ENCODE results near the gene S100A12.

Gene S100A12

DNA sequence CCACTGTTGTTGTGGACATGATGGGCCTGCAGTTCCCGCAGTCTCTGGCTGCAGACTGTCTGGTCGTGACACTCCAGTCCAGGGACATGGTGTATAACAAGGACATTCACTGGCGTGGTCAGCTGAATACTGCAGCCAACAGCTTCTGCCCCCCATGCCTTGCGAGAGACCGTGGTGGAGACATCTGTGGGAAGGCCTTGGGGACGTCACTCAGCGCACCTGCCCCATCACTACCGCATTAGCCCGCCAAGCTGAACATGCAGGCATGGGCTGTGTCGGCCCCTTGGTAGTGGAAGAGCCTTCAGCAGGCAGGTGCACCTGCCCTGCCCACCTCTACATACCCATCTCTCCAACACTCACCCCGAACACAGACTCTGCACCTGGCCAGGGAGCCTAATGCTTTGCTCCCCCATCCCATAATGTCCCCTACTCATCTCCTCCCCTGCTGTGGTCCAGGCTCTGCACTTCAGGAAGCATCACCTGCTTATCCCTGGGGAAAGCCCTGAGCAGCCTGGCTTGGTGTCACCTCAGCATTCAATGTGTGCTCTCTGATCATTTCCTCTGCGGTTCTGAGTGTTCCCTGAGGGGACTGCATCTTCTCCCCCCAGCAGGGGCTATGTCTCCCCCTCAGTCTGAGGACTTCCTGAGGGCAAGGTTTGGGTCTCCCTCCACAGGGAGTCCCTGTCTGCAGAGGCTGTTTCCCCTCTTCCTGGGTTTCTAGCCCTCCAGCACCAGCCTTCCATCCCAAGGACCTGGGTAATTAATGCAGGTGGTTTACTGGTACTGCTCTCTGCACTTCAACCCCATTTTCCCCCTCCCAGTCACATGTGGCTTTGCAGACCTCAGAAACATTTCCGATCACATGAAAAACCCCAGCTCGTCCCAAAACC is 30.0 kb downstream of the S100A12 start:
- TF ChIP-seq, protein P1, sequence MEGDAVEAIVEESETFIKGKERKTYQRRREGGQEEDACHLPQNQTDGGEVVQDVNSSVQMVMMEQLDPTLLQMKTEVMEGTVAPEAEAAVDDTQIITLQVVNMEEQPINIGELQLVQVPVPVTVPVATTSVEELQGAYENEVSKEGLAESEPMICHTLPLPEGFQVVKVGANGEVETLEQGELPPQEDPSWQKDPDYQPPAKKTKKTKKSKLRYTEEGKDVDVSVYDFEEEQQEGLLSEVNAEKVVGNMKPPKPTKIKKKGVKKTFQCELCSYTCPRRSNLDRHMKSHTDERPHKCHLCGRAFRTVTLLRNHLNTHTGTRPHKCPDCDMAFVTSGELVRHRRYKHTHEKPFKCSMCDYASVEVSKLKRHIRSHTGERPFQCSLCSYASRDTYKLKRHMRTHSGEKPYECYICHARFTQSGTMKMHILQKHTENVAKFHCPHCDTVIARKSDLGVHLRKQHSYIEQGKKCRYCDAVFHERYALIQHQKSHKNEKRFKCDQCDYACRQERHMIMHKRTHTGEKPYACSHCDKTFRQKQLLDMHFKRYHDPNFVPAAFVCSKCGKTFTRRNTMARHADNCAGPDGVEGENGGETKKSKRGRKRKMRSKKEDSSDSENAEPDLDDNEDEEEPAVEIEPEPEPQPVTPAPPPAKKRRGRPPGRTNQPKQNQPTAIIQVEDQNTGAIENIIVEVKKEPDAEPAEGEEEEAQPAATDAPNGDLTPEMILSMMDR (conservative IDR thresholded peaks at IDR 0.05) = no peak
- no peak overlapping the region for H3K27ac ChIP-seq

DNA sequence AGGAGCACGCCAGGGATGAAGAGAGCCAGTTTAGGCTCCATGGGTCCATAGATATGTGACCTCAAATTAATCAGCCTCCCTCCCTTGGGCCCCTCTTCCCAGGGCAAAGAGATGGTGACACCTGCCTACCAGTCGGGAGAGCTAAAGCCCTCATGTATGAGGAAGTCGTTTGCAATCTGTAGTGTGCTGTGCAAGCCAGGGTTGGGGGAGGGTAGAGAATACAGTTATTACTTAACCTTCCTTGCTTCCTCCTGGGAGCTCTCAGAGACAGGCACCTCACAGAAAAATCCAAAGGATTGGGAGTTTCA is 30.7 kb downstream of the S100A12 start:
- TF ChIP-seq, protein P1 (conservative IDR thresholded peaks at IDR 0.05) = no peak
- H3K27ac ChIP-seq = no peak overlapping the region

DNA sequence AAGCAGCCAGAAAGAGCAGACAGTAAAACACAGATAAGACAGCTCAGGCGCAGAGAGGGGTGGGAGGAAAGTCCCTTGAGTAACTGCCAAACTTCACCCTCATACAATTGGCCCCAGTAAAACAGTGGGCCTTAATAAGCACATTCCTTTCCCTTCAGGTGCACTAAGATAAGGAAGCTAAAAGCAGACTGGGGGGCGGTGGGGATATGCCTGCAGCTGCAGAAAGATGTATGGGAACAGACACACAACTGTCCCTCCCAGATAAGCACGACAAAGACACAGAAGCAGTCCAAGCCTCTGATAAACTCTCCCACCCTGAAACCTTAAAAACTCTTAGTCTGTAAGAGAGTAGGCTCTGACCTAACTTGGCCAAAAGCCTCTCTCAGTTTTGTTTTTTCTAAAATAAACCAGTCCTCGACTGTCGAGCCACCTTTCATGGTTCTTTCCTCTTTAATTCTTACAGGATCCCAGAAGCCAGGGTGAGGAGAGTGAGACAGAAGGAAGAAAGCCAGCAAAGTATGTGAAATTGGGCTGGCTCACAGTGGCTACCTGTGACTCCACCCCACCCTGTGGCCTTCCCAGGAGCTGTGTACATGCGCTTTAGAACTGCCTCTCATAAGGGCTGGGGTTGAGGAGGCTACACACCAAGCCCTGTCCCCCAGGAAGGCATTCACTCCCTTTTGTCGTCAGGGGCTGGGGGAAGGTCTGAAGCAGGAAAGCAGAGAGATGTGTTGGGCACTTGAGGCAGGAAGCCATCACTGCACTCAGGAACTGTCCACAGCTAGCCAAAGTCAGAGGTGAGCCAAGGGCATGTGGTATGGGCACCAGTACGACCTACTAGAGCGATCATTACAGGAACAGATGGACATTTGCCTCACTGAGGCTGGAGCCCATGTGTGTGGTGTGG is 31.4 kb downstream of the S100A12 start:
- TF ChIP-seq, protein P1 (conservative IDR thresholded peaks at IDR 0.05) = no peak

DNA sequence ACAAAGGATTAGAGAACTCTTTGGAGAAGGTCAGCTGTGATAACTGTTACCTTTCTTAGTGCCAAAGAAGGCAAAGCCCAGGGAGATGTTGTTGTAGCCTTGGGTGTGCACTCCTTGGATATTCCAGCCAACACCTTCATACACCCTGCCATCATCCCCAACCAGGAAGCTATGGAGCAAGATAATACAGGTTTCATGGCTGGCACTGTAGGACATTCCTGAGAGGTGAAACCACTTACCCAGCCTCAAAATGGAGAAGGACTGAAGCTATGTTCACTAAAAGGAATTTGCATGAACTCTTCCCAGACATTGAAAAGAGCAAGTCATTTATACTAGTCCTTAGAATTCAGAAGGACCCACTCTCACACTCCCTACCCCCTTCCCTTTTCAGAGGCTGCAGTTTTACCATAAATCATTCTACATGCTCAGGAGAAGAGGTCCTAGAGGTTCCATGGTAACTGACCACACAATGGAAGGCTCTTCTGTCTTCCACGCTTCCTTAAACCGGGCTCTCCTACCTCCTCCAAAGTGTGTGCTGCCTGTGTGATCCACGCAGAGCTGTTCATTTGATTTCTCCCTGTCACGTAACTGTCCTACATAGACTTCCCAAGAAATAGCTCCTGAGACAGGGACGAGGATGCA is 32.3 kb downstream of the S100A12 start:
- TF ChIP-seq, protein P1 (conservative IDR thresholded peaks at IDR 0.05) = no peak
- H3K27ac ChIP-seq = no peak overlapping the region

More for the DNA sequence above, 31.4 kb downstream of the S100A12 start:
- H3K27ac ChIP-seq = no peak overlapping the region

DNA sequence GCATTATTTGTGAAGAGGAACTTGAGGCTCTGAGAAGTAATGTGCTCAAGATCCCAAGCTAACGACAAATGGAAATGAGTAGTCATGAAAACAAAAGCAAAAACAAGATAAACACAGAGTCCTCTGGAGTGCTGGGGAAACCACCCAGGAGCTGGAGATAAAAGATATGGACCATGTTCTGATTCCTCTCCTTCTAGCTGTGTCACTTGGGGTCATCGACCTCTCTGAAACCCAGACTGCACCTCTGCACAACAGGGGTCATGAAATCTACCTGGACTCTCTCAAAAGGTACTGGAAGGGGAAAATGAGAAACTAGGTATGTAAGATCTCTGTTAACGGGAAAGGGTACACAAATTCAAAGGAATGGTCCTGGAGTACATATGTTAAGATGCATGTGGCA is 33.2 kb downstream of the S100A12 start:
- TF ChIP-seq, protein P1 (conservative IDR thresholded peaks at IDR 0.05) = no peak
- H3K27ac ChIP-seq = no peak overlapping the region

DNA sequence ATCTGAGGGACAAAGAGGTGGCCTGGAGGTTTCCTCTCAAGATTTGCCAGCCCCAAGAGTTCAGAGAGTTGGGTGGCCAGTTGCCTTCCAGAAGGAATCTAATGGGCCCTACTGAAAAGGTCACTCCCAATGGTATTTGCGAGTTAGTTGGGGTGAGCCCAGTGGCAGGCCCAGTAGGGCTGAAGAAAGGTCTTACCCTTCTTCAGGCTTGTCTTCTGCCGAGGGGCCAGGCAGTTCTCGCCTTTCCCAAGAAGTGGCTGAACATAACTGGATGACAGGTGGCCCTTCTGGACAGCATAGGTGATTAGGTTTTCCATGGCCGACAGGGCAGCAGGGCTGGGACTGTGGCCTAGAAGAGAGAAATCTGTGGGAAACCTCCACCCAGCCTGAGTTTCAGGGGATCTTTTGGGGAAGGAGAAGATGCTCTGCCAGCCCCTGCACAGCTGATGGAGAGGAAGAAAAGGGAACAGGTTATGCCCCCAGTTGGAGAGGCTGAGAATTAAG is 33.9 kb downstream of the S100A12 start:
- TF ChIP-seq, protein P1 (conservative IDR thresholded peaks at IDR 0.05) = no peak

DNA sequence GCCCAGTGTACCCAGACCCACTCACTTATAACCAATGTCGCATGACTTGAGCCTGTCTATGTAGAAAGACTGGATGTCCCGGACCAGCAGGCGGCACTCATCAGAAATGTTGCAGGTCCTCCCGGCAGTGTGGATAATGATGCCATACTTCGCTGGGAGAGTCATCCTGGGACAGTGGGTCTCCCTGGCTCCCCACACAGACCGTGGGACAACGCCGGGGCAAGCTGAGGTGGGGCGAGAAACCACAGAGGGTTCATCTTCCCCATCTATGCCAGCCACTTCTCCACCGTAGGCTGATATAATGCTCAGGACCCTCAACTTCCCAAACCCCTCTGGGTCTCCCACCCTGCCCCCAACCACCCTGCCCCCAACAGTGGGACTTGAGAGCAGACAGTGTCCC is 35.1 kb downstream of the S100A12 start:
- TF ChIP-seq, protein P1 (conservative IDR thresholded peaks at IDR 0.05) = no peak

More for the DNA sequence above, 33.9 kb downstream of the S100A12 start:
- no peak overlapping the region for H3K27ac ChIP-seq

More for the DNA sequence above, 35.1 kb downstream of the S100A12 start:
- H3K27ac ChIP-seq = no peak overlapping the region

Data from VCaP (cell line).